ENCODE data around the gene PDE6D. TPM values are rescaled to one million over a fixed set of nuclear protein-coding genes. Genes with fewer than 3 reads are reported as not detected.
"Not testable (repeated sequence)": the region's sequence is repeated elsewhere in the genome, so short reads cannot be mapped to it uniquely, and the experiment has no call there.

The PDE6D gene
- total RNA-seq, 1 donor from 2014 or later, result 18.7 TPM

- no peaks in the 10 kb centered on the region for H3K4me1 ChIP-seq
- H3K36me3 ChIP-seq, result no peaks in the 10 kb centered on the region
- TF ChIP-seq CTCF (IDR thresholded peaks at IDR 0.05), result no peak
- ATAC-seq (no peak), DNase-seq (no peak)
- H3K27ac ChIP-seq, result no peak overlapping the region
- intact Hi-C loops (cut with DNase I), result no loop called here
- no peaks in the 10 kb centered on the region for H3K27me3 ChIP-seq
- H3K4me3 ChIP-seq, result no peak overlapping the region
- H3K9me3 ChIP-seq, result no peaks in the 10 kb centered on the region
Measured at GRCh38 chr2:231764760-231765159, 16.3 kb downstream of the PDE6D start.

GRCh38 chr2:231764124-231764523 is 17.0 kb downstream of the PDE6D start:
- intact Hi-C loops (cut with DNase I), result no loop called here
- Histone ChIP-seq H3K4me1 (no peaks in the 10 kb centered on the region), H3K4me3 (no peak overlapping the region), H3K27me3 (no peaks in the 10 kb centered on the region), H3K27ac (no peak overlapping the region), H3K9me3 (no peaks in the 10 kb centered on the region), H3K36me3 (no peaks in the 10 kb centered on the region)
- no peak for ATAC-seq
- no peak for DNase-seq
- TF ChIP-seq CTCF (IDR thresholded peaks at IDR 0.05), result no peak

- H3K9me3 ChIP-seq, result no peaks in the 10 kb centered on the region
- H3K36me3 ChIP-seq, result no peaks in the 10 kb centered on the region
- ATAC-seq, result no peak
- H3K4me3 ChIP-seq, result no peak overlapping the region
- DNase-seq, result no peak
- H3K4me1 ChIP-seq, result no peaks in the 10 kb centered on the region
- intact Hi-C loops (cut with DNase I), result no loop called here
- H3K27ac ChIP-seq, result no peak overlapping the region
- TF ChIP-seq CTCF (IDR thresholded peaks at IDR 0.05), result no peak
- no peaks in the 10 kb centered on the region for H3K27me3 ChIP-seq
Measured at GRCh38 chr2:231761735-231762134, 19.3 kb downstream of the PDE6D start.

- no peak for DNase-seq
- Histone ChIP-seq H3K4me1 (no peaks in the 10 kb centered on the region), H3K9me3 (no peaks in the 10 kb centered on the region), H3K27me3 (no peaks in the 10 kb centered on the region), H3K4me3 (no peak overlapping the region), H3K27ac (no peak overlapping the region), H3K36me3 (no peaks in the 10 kb centered on the region)
- TF ChIP-seq CTCF (IDR thresholded peaks at IDR 0.05), result no peak
- no peak for ATAC-seq
- intact Hi-C loops (cut with DNase I), result no loop called here
Measured at GRCh38 chr2:231752061-231752460, 29.0 kb downstream of the PDE6D start.

GRCh38 chr2:231751042-231751815 is 29.9 kb downstream of the PDE6D start:
- no peak for TF ChIP-seq CTCF (IDR thresholded peaks at IDR 0.05)
- intact Hi-C loops (cut with DNase I), result no loop called here
- H3K9me3 ChIP-seq, result no peaks in the 10 kb centered on the region
- H3K4me1 ChIP-seq, result no peaks in the 10 kb centered on the region
- H3K36me3 ChIP-seq, result no peaks in the 10 kb centered on the region
- H3K27ac ChIP-seq, result no peak overlapping the region
- H3K4me3 ChIP-seq, result no peak overlapping the region
- no peaks in the 10 kb centered on the region for H3K27me3 ChIP-seq
- ATAC-seq, result no peak
- DNase-seq, result no peak

- H3K27me3 ChIP-seq; intact Hi-C loops (cut with DNase I); ATAC-seq; H3K27ac ChIP-seq; H3K9me3 ChIP-seq; DNase-seq; H3K4me1 ChIP-seq; H3K36me3 ChIP-seq; H3K4me3 ChIP-seq: not testable (repeated sequence)
Measured at GRCh38 chr2:231749016-231749415, 32.1 kb downstream of the PDE6D start.

GRCh38 chr2:231748153-231748896 is 32.8 kb downstream of the PDE6D start:
- H3K9me3 ChIP-seq; intact Hi-C loops (cut with DNase I); H3K4me3 ChIP-seq; DNase-seq; ATAC-seq; H3K36me3 ChIP-seq; H3K27me3 ChIP-seq; H3K4me1 ChIP-seq; H3K27ac ChIP-seq: not testable (repeated sequence)
